ENCODE data around the gene S1PR2. TPM values are rescaled to one million over a fixed set of nuclear protein-coding genes. Genes with fewer than 3 reads are reported as not detected.

The S1PR2 gene
- total and polyA plus RNA-seq, 9 of the 15 experiments (the other 6 are each of a cell fraction or from before 2014, with no cell fraction given): 1.5 to 3.9 (median 2.0) TPM

DNA sequence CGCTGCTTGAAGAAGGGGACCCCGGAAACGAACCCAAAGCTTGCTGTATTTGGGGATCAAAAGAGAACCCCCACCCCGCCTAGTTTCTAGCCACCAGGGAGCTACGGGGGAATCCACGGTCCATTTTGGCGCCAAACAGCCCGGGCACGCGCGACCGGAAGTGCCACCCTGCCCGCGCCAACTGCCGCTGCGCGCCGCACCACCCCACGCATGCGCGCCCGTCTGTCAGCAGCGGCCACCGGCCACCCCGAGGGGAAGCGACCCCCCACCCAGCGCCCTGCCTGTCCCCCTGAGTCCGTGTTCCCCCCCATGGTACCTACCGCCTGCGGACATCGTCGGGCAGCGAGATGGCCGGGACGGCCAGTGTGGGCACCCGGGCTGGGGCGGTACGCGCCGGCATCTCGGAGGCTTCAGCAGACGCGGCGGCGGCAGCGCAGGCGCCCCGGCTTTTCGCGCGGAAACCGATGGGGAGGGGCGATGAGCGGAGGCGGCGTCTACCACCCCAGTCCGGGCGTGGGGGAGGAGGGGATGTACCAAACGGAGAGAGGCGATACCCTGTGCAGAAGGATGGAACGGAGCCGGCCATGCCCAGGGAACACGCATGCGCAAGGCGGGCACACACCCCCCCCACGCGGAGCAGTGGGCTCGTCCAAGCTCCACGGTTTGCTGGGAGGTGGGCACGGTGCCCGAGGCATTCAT, 36.5 kb downstream of the S1PR2 start, which contains the start of gene DNMT1 (continued):
- peak; percentile 87 for TF ChIP-seq RBBP5 (IDR thresholded peaks at IDR 0.05; ENCODE audit: borderline replicate concordance, insufficient read depth, low read length, poor library complexity, severe bottlenecking)
- TF ChIP-seq, protein P1, sequence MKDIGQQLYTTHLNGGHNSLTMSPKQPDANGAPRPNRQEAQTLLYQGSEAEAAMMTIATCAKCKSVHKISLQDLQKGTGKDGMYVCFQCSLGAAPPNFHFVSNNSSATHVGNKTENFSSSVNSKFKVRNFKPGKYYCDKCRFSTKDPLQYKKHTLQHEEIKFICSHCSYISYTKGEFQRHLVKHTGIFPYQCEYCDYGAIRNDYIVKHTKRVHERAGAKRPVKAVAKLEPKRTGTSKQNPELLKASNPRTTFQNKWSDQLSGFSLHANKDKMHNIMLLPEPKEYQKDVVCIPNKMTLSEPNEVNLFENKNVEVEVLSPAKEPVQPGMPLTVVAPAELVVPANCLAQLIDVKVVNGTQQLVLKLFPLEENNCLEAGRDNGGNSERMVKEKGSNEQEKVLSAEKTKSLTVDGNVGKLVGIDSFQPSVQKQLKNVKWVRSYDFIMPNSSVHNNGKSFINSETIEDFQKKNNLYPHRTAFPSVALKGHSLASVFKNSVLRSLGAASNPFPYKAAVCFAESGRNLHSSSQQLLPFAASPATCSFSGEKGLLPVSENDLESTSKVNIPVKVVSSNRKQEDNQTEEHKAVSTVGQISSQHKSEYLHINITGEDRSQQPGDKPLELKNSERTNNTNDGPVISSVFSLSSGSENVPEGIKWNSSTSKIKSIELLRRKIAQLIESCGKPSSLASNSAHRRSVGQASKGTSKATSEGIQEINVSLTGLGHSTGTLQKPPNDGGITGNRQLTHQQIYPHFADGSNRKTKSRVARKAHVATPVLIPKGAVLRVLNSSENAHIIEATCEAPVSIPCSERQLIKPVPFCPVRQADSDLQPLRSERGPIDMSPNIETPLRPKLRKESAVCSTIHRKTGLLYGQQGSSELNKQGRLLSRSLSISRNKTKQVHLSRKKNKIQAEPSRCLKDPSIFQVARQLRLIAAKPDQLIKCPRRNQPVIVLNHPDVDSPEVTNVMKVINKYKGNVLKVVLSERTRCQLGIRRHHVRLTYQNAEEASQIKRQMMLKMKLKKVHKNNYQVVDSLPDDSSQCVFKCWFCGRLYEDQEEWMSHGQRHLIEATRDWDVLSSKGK (CRISPR knock-in tag; IDR thresholded peaks at IDR 0.05): no peak
- TF ChIP-seq, protein P2, sequence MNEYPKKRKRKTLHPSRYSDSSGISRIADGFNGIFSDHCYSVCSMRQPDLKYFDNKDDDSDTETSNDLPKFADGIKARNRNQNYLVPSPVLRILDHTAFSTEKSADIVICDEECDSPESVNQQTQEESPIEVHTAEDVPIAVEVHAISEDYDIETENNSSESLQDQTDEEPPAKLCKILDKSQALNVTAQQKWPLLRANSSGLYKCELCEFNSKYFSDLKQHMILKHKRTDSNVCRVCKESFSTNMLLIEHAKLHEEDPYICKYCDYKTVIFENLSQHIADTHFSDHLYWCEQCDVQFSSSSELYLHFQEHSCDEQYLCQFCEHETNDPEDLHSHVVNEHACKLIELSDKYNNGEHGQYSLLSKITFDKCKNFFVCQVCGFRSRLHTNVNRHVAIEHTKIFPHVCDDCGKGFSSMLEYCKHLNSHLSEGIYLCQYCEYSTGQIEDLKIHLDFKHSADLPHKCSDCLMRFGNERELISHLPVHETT (CRISPR knock-in tag; conservative IDR thresholded peaks at IDR 0.05 in 1 of 2, IDR thresholded peaks at IDR 0.05 in 1 of 2): no peak; a peak in 1 of 4 replicates
- no peak for TF ChIP-seq NR1H2 (CRISPR knock-in tag; IDR thresholded peaks at IDR 0.05)
- TF ChIP-seq, protein P3, sequence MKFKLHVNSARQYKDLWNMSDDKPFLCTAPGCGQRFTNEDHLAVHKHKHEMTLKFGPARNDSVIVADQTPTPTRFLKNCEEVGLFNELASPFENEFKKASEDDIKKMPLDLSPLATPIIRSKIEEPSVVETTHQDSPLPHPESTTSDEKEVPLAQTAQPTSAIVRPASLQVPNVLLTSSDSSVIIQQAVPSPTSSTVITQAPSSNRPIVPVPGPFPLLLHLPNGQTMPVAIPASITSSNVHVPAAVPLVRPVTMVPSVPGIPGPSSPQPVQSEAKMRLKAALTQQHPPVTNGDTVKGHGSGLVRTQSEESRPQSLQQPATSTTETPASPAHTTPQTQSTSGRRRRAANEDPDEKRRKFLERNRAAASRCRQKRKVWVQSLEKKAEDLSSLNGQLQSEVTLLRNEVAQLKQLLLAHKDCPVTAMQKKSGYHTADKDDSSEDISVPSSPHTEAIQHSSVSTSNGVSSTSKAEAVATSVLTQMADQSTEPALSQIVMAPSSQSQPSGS (CRISPR knock-in tag; IDR thresholded peaks at IDR 0.05): no peak; the same call in 1 of the 2 replicates
- TF ChIP-seq ZNF24 (IDR thresholded peaks at IDR 0.05): no peak
- TF ChIP-seq, protein P4, sequence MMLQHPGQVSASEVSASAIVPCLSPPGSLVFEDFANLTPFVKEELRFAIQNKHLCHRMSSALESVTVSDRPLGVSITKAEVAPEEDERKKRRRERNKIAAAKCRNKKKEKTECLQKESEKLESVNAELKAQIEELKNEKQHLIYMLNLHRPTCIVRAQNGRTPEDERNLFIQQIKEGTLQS (IDR thresholded peaks at IDR 0.05): no peak
- TF ChIP-seq, protein P4 (CRISPR knock-in tag; conservative IDR thresholded peaks at IDR 0.05): no peak
- TF ChIP-seq MTF1 (CRISPR knock-in tag; IDR thresholded peaks at IDR 0.05; ENCODE audit: borderline replicate concordance): no peak

Data from K562 (cell line).